ENCODE measurements around the gene DENND2A.
"Not testable (repeated sequence)": the region's sequence is repeated elsewhere in the genome, so short reads cannot be mapped to it uniquely, and the experiment has no call there.

The DENND2A gene

GRCh38 chr7:140672382-140673062 is 31.9 kb upstream of the DENND2A start, which contains the start of gene ADCK2:
ADCK2 (plus strand) TSS chr7:140672945; CDS start chr7:140673331, 386 bp downstream.
- peak; percentile 74 for DNase-seq

- DNase-seq: no peak
Measured at GRCh38 chr7:140671966-140672365, 31.4 kb upstream of the DENND2A start.

- DNase-seq: no peak
Measured at GRCh38 chr7:140670343-140670935, 29.8 kb upstream of the DENND2A start.

GRCh38 chr7:140669862-140670261 is 29.2 kb upstream of the DENND2A start:
- not testable (repeated sequence) for DNase-seq

GRCh38 chr7:140669352-140669751 is 28.7 kb upstream of the DENND2A start:
- no peak for DNase-seq

GRCh38 chr7:140668641-140669040 is 28.0 kb upstream of the DENND2A start:
- DNase-seq: no peak

GRCh38 chr7:140667476-140667875 is 26.9 kb upstream of the DENND2A start:
- DNase-seq: no peak

GRCh38 chr7:140662938-140663337 is 22.3 kb upstream of the DENND2A start:
- not testable (repeated sequence) for DNase-seq

- no peak for DNase-seq
Measured at GRCh38 chr7:140661124-140661523, 20.5 kb upstream of the DENND2A start.

- DNase-seq: no peak
Measured at GRCh38 chr7:140659856-140660255, 19.2 kb upstream of the DENND2A start.

- DNase-seq: no peak
Measured at GRCh38 chr7:140657891-140658290, 17.3 kb upstream of the DENND2A start.

- DNase-seq: peak; percentile 50
Measured at GRCh38 chr7:140656548-140657515, 16.2 kb upstream of the DENND2A start.

GRCh38 chr7:140655511-140656408 is 15.1 kb upstream of the DENND2A start:
- DNase-seq: no peak

- no peak for DNase-seq
Measured at GRCh38 chr7:140654661-140655060, 14.0 kb upstream of the DENND2A start.

GRCh38 chr7:140654109-140654387 is 13.4 kb upstream of the DENND2A start:
- no peak for DNase-seq

- peak; percentile 28 for DNase-seq
Measured at GRCh38 chr7:140653319-140654108, 12.9 kb upstream of the DENND2A start.

GRCh38 chr7:140650367-140650766 is 9.8 kb upstream of the DENND2A start:
- DNase-seq: no peak

GRCh38 chr7:140649556-140650205 is 9.1 kb upstream of the DENND2A start:
- no peak for DNase-seq

- peak; percentile 46 for DNase-seq
Measured at GRCh38 chr7:140646931-140647647, 6.5 kb upstream of the DENND2A start.

GRCh38 chr7:140645166-140645900 is 4.7 kb upstream of the DENND2A start:
- peak; percentile 35 for DNase-seq

Measured in stimulated activated CD4-positive, alpha-beta T cell treated with anti-CD3 and anti-CD28 coated beads, Interleukin-15, amount 100 ng/mL, for 24 hours (primary cell).